Endothelial cell of umbilical vein (primary cell): ENCODE data around the gene G6PC2. TPM values are rescaled to one million over a fixed set of nuclear protein-coding genes. Genes with fewer than 3 reads are reported as not detected.

Experiments used
- BruUV-seq: library from RNA; stranded (reverse); fragments of 400-500 nt; replicated peaks from 2 replicates; lab custom pipeline; 2021; lab: Mats Ljungman, UMichigan
- CTCF ChIA-PET: fragments of 300-600, 350-600 bp; sonication (Branson Sonifier 250); formaldehyde crosslinking; loops from one replicate; lab custom pipeline; 2021; ENCODE audit warnings: antibody characterized with exemption, inconsistent platforms; lab: Charles Lee
- POLR2A ChIA-PET: fragments of 300-600, 350-600 bp; sonication (Branson Sonifier 250); formaldehyde crosslinking; loops from one replicate; lab custom pipeline; 2021; ENCODE audit warnings: antibody characterized with exemption, inconsistent platforms; lab: Charles Lee
- DNase-seq: peaks from one replicate; pipeline ENCODE4 v3.0.0-alpha.2; 2011; ENCODE audit warnings: low read depth, low spot score
- FAIRE-seq: peaks from 2 replicates; lab custom pipeline; 2011; peaks lifted over from hg19 to GRCh38; lab: Jason Lieb, UNC
- H2AFZ ChIP-seq: 2 replicates; pipeline ENCODE4 v1.6.0; 2012; ENCODE audit warnings: low read depth, low read length, control low read depth, inconsistent platforms
- H3K27ac ChIP-seq: 2 replicates; pipeline ENCODE4 v1.5.1; 2011; ENCODE audit warnings: low read depth, mild to moderate bottlenecking, control low read depth, low read length, moderate library complexity; ENCODE audit not compliant: insufficient read depth
- H3K27me3 ChIP-seq, 2 experiments: 2 replicates each; pipeline versions ENCODE4 v1.6.0 to v1.6.1; 2011; ENCODE audit warnings: low read length in 2 of 2, mixed read lengths in 1 of 2; ENCODE audit not compliant: control insufficient read depth in 2 of 2, insufficient read depth in 2 of 2
- H3K36me3 ChIP-seq, 2 experiments: 2 replicates in 1 of 2; 3 replicates in 1 of 2; pipeline ENCODE4 v1.5.1; 2011; ENCODE audit warnings: low read length in 2 of 2, mild to moderate bottlenecking in 1 of 2, moderate library complexity in 1 of 2; ENCODE audit not compliant: control insufficient read depth in 2 of 2, insufficient read depth in 2 of 2; ENCODE audit errors: extremely low read depth in 1 of 2
- H3K4me1 ChIP-seq: 3 replicates; pipeline ENCODE4 v1.5.1; 2011; ENCODE audit warnings: mild to moderate bottlenecking, low read length; ENCODE audit not compliant: control insufficient read depth, insufficient read depth; ENCODE audit errors: extremely low read depth
- H3K4me2 ChIP-seq: 2 replicates; pipeline ENCODE4 v1.6.1; 2011; ENCODE audit warnings: low read length, control low read depth, mixed read lengths; ENCODE audit not compliant: insufficient read depth
- H3K4me3 ChIP-seq, 3 experiments: fragments of 200-600 bp in 1 of 3; sonication (generic), shearing (Covaris generic) in 1 of 3; replicated peaks in 1 of 3; 2 replicates each; pipeline ENCODE4 v1.5.1; 2011 to 2016; ENCODE audit warnings: control low read depth in 3 of 3, low read length in 3 of 3, mild to moderate bottlenecking in 2 of 3, inconsistent platforms in 1 of 3, low read depth in 1 of 3, moderate library complexity in 1 of 3; ENCODE audit not compliant: insufficient read depth in 1 of 3
- H3K79me2 ChIP-seq: 2 replicates; pipeline ENCODE4 v1.6.0; 2012; ENCODE audit warnings: low read length, inconsistent platforms; ENCODE audit not compliant: control insufficient read depth, insufficient read depth
- H3K9ac ChIP-seq: replicated peaks from 2 replicates; pipeline ENCODE3; 2011; ENCODE audit warnings: low read length, control low read depth; ENCODE audit not compliant: insufficient read depth; ENCODE audit errors: extremely low read depth
- H3K9me1 ChIP-seq: replicated peaks from 3 replicates; pipeline ENCODE4 v1.6.0; 2011; ENCODE audit warnings: mild to moderate bottlenecking, low read length; ENCODE audit not compliant: control insufficient read depth, insufficient read depth; ENCODE audit errors: extremely low read depth
- H3K9me3 ChIP-seq: replicated peaks from 2 replicates; pipeline ENCODE4 v1.5.1; 2012; ENCODE audit warnings: low read length, inconsistent platforms; ENCODE audit not compliant: control insufficient read depth, insufficient read depth
- H4K20me1 ChIP-seq: replicated peaks from 2 replicates; pipeline ENCODE3; 2011; ENCODE audit warnings: mild to moderate bottlenecking, low read length; ENCODE audit not compliant: control insufficient read depth, insufficient read depth; ENCODE audit errors: extremely low read depth
- EZH2 ChIP-seq: IDR thresholded peaks from 2 replicates; pipeline ENCODE4 v1.6.1; 2012; ENCODE audit warnings: borderline replicate concordance, low read depth, mild to moderate bottlenecking, moderate library complexity, low read length, inconsistent platforms; ENCODE audit not compliant: severe bottlenecking
- FOS ChIP-seq: IDR thresholded peaks from 2 replicates; pipeline ENCODE4 v1.6.1; 2011; ENCODE audit warnings: mild to moderate bottlenecking, low read length, moderate library complexity, borderline replicate concordance; ENCODE audit not compliant: insufficient read depth
- GATA2 ChIP-seq: IDR thresholded peaks from 2 replicates; pipeline ENCODE4 v1.7.0; 2011; ENCODE audit warnings: low read depth, mild to moderate bottlenecking, moderate library complexity, mixed read lengths, low read length; ENCODE audit not compliant: insufficient read length, insufficient read depth
- JUN ChIP-seq: IDR thresholded peaks from 2 replicates; pipeline ENCODE4 v1.6.1; 2011; ENCODE audit warnings: borderline replicate concordance, low read depth; ENCODE audit not compliant: insufficient read length, insufficient read depth
- MYC ChIP-seq: IDR thresholded peaks from one replicate; pipeline ENCODE4 v1.6.1; 2011; ENCODE audit warnings: mild to moderate bottlenecking, low read depth, low read length
- POLR2A ChIP-seq: IDR thresholded peaks from 2 replicates; pipeline ENCODE4 v1.6.1; 2012; ENCODE audit warnings: low read depth, mild to moderate bottlenecking, control low read depth, low read length
- POLR2AphosphoS5 ChIP-seq: IDR thresholded peaks from 2 replicates; pipeline ENCODE4 v1.6.1; 2012; ENCODE audit warnings: low read depth, mild to moderate bottlenecking, control low read depth, low read length, moderate library complexity; ENCODE audit not compliant: insufficient read depth
- dilution Hi-C: fragments of 300-500 bp; cut with MboI; formaldehyde crosslinking; loops from one replicate; pipeline ENCODE4 v1.15.0; 2019; ENCODE audit warnings: low sequenced_read_pairs; ENCODE audit not compliant: extremely low pct_ligation_motif_present
- intact Hi-C: fragments of 100-400 bp; cut with micrococcal nuclease; formaldehyde crosslinking; loops from one replicate; pipeline ENCODE4 v1.10.0; 2022
- polyA plus RNA-seq, 4 experiments: library from polyadenylated mRNA; depleted of rRNA in 3 of 4; stranded (reverse) in 3 of 4; unstranded in 1 of 4; fragments of >200 nt; gene quantifications; 2 replicates each; pipeline versions ENCODE4 v1.2.1 to v1.2.3, GENCODE V29; 2011 to 2012; ENCODE audit warnings: missing spikeins in 1 of 4
- total RNA-seq: library from RNA; stranded (reverse); gene quantifications from 2 replicates; pipeline ENCODE4 v1.2.3, GENCODE V29; 2021
- TF ChIP-seq, protein P1 (sequence below), 2 donors: IDR thresholded peaks; 1 replicate in 1 of 2; 2 replicates in 1 of 2; pipeline ENCODE4 v1.5.1; 2011; ENCODE audit warnings: low read length in 2 of 2, mild to moderate bottlenecking in 2 of 2, moderate library complexity in 2 of 2, control low read depth in 1 of 2, inconsistent platforms in 1 of 2, low read depth in 1 of 2; ENCODE audit not compliant: insufficient read depth in 1 of 2; ENCODE audit errors: extremely low read depth in 1 of 2
- TF ChIP-seq, protein P2 (sequence below): IDR thresholded peaks from 2 replicates; pipeline ENCODE4 v1.6.1; 2011; ENCODE audit not compliant: insufficient read depth, insufficient read length

Gene G6PC2
- total and polyA plus RNA-seq, 2 donors (not counting 3 experiments of a cell fraction or from before 2014, with no cell fraction given) = not detected

- BruUV-seq = no TSS peak
- Histone ChIP-seq H3K36me3 (no peaks in the 10 kb centered on the region), H3K79me2 (no peaks in the 10 kb centered on the region), H3K27me3 (no peaks in the 10 kb centered on the region), H3K9ac (no peak overlapping the region), H3K4me2 (no peak overlapping the region), H3K9me1 (no peaks in the 10 kb centered on the region), H3K27ac (no peak overlapping the region), H2AFZ (no peak overlapping the region), H3K4me3 (no peak overlapping the region), H3K4me1 (no peaks in the 10 kb centered on the region), H4K20me1 (no peaks in the 10 kb centered on the region), H3K9me3 (no peaks in the 10 kb centered on the region)
- intact Hi-C loops (loop anchor here (10.0 kb wide), 2 partner anchors 335 to 455 kb away; no protein-coding TSS in a partner anchor), dilution Hi-C loops (no loop called here)
- TF ChIP-seq, protein P1, sequence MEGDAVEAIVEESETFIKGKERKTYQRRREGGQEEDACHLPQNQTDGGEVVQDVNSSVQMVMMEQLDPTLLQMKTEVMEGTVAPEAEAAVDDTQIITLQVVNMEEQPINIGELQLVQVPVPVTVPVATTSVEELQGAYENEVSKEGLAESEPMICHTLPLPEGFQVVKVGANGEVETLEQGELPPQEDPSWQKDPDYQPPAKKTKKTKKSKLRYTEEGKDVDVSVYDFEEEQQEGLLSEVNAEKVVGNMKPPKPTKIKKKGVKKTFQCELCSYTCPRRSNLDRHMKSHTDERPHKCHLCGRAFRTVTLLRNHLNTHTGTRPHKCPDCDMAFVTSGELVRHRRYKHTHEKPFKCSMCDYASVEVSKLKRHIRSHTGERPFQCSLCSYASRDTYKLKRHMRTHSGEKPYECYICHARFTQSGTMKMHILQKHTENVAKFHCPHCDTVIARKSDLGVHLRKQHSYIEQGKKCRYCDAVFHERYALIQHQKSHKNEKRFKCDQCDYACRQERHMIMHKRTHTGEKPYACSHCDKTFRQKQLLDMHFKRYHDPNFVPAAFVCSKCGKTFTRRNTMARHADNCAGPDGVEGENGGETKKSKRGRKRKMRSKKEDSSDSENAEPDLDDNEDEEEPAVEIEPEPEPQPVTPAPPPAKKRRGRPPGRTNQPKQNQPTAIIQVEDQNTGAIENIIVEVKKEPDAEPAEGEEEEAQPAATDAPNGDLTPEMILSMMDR (IDR thresholded peaks at IDR 0.05; ENCODE audit: extremely low read depth in 1 of 2, insufficient read depth in 1 of 2, low read depth in 1 of 2, low read length in 2 of 2) = no peak
- no peak for TF ChIP-seq POLR2A
- ChIA-PET POLR2A (no interaction called here), CTCF (interaction anchor here (1.4 to 1.5 kb wide), 2 partner anchors 192 to 282 kb away, joined by 4 to 6 read pairs; no protein-coding TSS in a partner anchor)
- DNase-seq = no peak
- FAIRE-seq = no peak
Observed at GRCh38 chr2:168939918-168940317, 38.8 kb downstream of the G6PC2 start.

GRCh38 chr2:168941297-168941696, 40.2 kb downstream of the G6PC2 start:
- no peak overlapping the region for H3K27ac ChIP-seq
- H2AFZ ChIP-seq = no peak overlapping the region
- ChIA-PET POLR2A (no interaction called here), CTCF (interaction anchor here (1.4 kb wide), 1 partner anchor 280 kb away, joined by 4 read pairs; no protein-coding TSS in a partner anchor)
- H4K20me1 ChIP-seq = no peaks in the 10 kb centered on the region
- no peak overlapping the region for H3K4me2 ChIP-seq
- no peaks in the 10 kb centered on the region for H3K9me1 ChIP-seq
- no peak for FAIRE-seq
- TF ChIP-seq MYC (no peak), POLR2AphosphoS5 (no peak), FOS (no peak), JUN (no peak), GATA2 (no peak), POLR2A (no peak), EZH2 (no peak)
- TF ChIP-seq, protein P2, sequence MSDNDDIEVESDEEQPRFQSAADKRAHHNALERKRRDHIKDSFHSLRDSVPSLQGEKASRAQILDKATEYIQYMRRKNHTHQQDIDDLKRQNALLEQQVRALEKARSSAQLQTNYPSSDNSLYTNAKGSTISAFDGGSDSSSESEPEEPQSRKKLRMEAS = no peak
- TF ChIP-seq, protein P1 (IDR thresholded peaks at IDR 0.05; ENCODE audit: extremely low read depth in 1 of 2, insufficient read depth in 1 of 2, low read depth in 1 of 2, low read length in 2 of 2) = no peak
- H3K79me2 ChIP-seq = no peaks in the 10 kb centered on the region
- BruUV-seq = no TSS peak
- no peaks in the 10 kb centered on the region for H3K4me1 ChIP-seq
- intact Hi-C loops = loop anchor here (10.0 kb wide), 2 partner anchors 334 to 454 kb away; no protein-coding TSS in a partner anchor
- no peak overlapping the region for H3K9ac ChIP-seq
- H3K36me3 ChIP-seq = no peaks in the 10 kb centered on the region
- no peaks in the 10 kb centered on the region for H3K9me3 ChIP-seq
- H3K4me3 ChIP-seq = no peak overlapping the region
- no peaks in the 10 kb centered on the region for H3K27me3 ChIP-seq
- DNase-seq = no peak
- dilution Hi-C loops = no loop called here
